Measurements from ENCODE around the gene CASK.
"Not testable (repeated sequence)": the region's sequence is repeated elsewhere in the genome, so short reads cannot be mapped to it uniquely, and the experiment has no call there.

CASK gene

GRCh38 chrX:41666251-41666650 is 257.1 kb downstream of the CASK start:
- no peak overlapping the region for H3K27ac ChIP-seq (ENCODE audit: low read depth in 2 of 2, low read length in 2 of 2)
- H3K9me3 ChIP-seq (ENCODE audit: control insufficient read depth in 2 of 2, low read length in 2 of 2): no peaks in the 10 kb centered on the region
- H3K9ac ChIP-seq (ENCODE audit: low read depth in 1 of 2, low read length in 2 of 2): no peak overlapping the region
- H3K27me3 ChIP-seq (ENCODE audit: control insufficient read depth in 2 of 2, insufficient read depth in 2 of 2, low read length in 2 of 2): peaks cover 0 to 5% of the 10 kb centered on the region in 2 donors
- H3K4me1 ChIP-seq (ENCODE audit: control insufficient read depth in 2 of 2, insufficient read depth in 2 of 2, low read length in 2 of 2): no peaks in the 10 kb centered on the region
- H3K36me3 ChIP-seq (ENCODE audit: control insufficient read depth in 2 of 2, insufficient read depth in 2 of 2, low read length in 2 of 2): peaks cover 0 to 2% of the 10 kb centered on the region in 2 donors
- no peak overlapping the region for H3K4me3 ChIP-seq (ENCODE audit: low read length in 2 of 2)

- H3K9ac ChIP-seq (ENCODE audit: low read depth in 1 of 2, low read length in 2 of 2): no peak overlapping the region
- H3K27ac ChIP-seq (ENCODE audit: low read depth in 2 of 2, low read length in 2 of 2): no peak overlapping the region
- no peaks in the 10 kb centered on the region for H3K9me3 ChIP-seq (ENCODE audit: control insufficient read depth in 2 of 2, low read length in 2 of 2)
- H3K36me3 ChIP-seq (ENCODE audit: control insufficient read depth in 2 of 2, insufficient read depth in 2 of 2, low read length in 2 of 2): peaks cover 0 to 2% of the 10 kb centered on the region in 2 donors
- peaks cover 0 to 5% of the 10 kb centered on the region in 2 donors for H3K27me3 ChIP-seq (ENCODE audit: control insufficient read depth in 2 of 2, insufficient read depth in 2 of 2, low read length in 2 of 2)
- H3K4me1 ChIP-seq (ENCODE audit: control insufficient read depth in 2 of 2, insufficient read depth in 2 of 2, low read length in 2 of 2): no peaks in the 10 kb centered on the region
- no peak overlapping the region for H3K4me3 ChIP-seq (ENCODE audit: low read length in 2 of 2)
Measured at GRCh38 chrX:41665686-41666085, 257.7 kb downstream of the CASK start.

- no peak overlapping the region for H3K4me3 ChIP-seq (ENCODE audit: low read length in 2 of 2)
- no peaks in the 10 kb centered on the region for H3K9me3 ChIP-seq (ENCODE audit: control insufficient read depth in 2 of 2, low read length in 2 of 2)
Measured at GRCh38 chrX:41664908-41665307, 258.4 kb downstream of the CASK start.

GRCh38 chrX:41664375-41664901 is 258.9 kb downstream of the CASK start:
- peaks cover 2 to 3% of the 10 kb centered on the region in 2 donors for H3K36me3 ChIP-seq (ENCODE audit: control insufficient read depth in 2 of 2, insufficient read depth in 2 of 2, low read length in 2 of 2)
- H3K9me3 ChIP-seq (ENCODE audit: control insufficient read depth in 2 of 2, low read length in 2 of 2): no peaks in the 10 kb centered on the region
- peaks cover 0 to 5% of the 10 kb centered on the region in 2 donors for H3K27me3 ChIP-seq (ENCODE audit: control insufficient read depth in 2 of 2, insufficient read depth in 2 of 2, low read length in 2 of 2)
- no peak overlapping the region for H3K27ac ChIP-seq (ENCODE audit: low read depth in 2 of 2, low read length in 2 of 2)
- H3K4me3 ChIP-seq (ENCODE audit: low read length in 2 of 2): no peak overlapping the region
- no peak overlapping the region for H3K9ac ChIP-seq (ENCODE audit: low read depth in 1 of 2, low read length in 2 of 2)
- H3K4me1 ChIP-seq (ENCODE audit: control insufficient read depth in 2 of 2, insufficient read depth in 2 of 2, low read length in 2 of 2): no peaks in the 10 kb centered on the region

More at GRCh38 chrX:41664908-41665307, 258.4 kb downstream of the CASK start:
- Histone ChIP-seq H3K36me3 (ENCODE audit: control insufficient read depth in 2 of 2, insufficient read depth in 2 of 2, low read length in 2 of 2) (peaks cover 2 to 3% of the 10 kb centered on the region in 2 donors), H3K4me1 (ENCODE audit: control insufficient read depth in 2 of 2, insufficient read depth in 2 of 2, low read length in 2 of 2) (no peaks in the 10 kb centered on the region), H3K27ac (ENCODE audit: low read depth in 2 of 2, low read length in 2 of 2) (no peak overlapping the region), H3K27me3 (ENCODE audit: control insufficient read depth in 2 of 2, insufficient read depth in 2 of 2, low read length in 2 of 2) (peaks cover 0 to 5% of the 10 kb centered on the region in 2 donors), H3K9ac (ENCODE audit: low read depth in 1 of 2, low read length in 2 of 2) (no peak overlapping the region)

GRCh38 chrX:41661366-41662095 is 261.8 kb downstream of the CASK start:
- H3K27ac ChIP-seq (ENCODE audit: low read depth in 2 of 2, low read length in 2 of 2): no peak overlapping the region
- H3K9me3 ChIP-seq (ENCODE audit: control insufficient read depth in 2 of 2, low read length in 2 of 2): no peaks in the 10 kb centered on the region
- no peak overlapping the region for H3K9ac ChIP-seq (ENCODE audit: low read depth in 1 of 2, low read length in 2 of 2)
- H3K36me3 ChIP-seq (ENCODE audit: control insufficient read depth in 2 of 2, insufficient read depth in 2 of 2, low read length in 2 of 2): peaks cover 7 to 10% of the 10 kb centered on the region in 2 donors
- H3K4me3 ChIP-seq (ENCODE audit: low read length in 2 of 2): no peak overlapping the region
- no peaks in the 10 kb centered on the region for H3K4me1 ChIP-seq (ENCODE audit: control insufficient read depth in 2 of 2, insufficient read depth in 2 of 2, low read length in 2 of 2)
- peaks cover 0 to 2% of the 10 kb centered on the region in 2 donors for H3K27me3 ChIP-seq (ENCODE audit: control insufficient read depth in 2 of 2, insufficient read depth in 2 of 2, low read length in 2 of 2)

GRCh38 chrX:41655631-41656030 is 267.7 kb downstream of the CASK start:
- H3K27me3 ChIP-seq (ENCODE audit: control insufficient read depth in 2 of 2, insufficient read depth in 2 of 2, low read length in 2 of 2): peaks cover 2 to 6% of the 10 kb centered on the region in 2 donors
- no peaks in the 10 kb centered on the region for H3K4me1 ChIP-seq (ENCODE audit: control insufficient read depth in 2 of 2, insufficient read depth in 2 of 2, low read length in 2 of 2)
- no peak overlapping the region for H3K9ac ChIP-seq (ENCODE audit: low read depth in 1 of 2, low read length in 2 of 2)
- peaks cover 16 to 19% of the 10 kb centered on the region in 2 donors for H3K36me3 ChIP-seq (ENCODE audit: control insufficient read depth in 2 of 2, insufficient read depth in 2 of 2, low read length in 2 of 2)
- no peaks in the 10 kb centered on the region for H3K9me3 ChIP-seq (ENCODE audit: control insufficient read depth in 2 of 2, low read length in 2 of 2)
- no peak overlapping the region for H3K27ac ChIP-seq (ENCODE audit: low read depth in 2 of 2, low read length in 2 of 2)
- no peak overlapping the region for H3K4me3 ChIP-seq (ENCODE audit: low read length in 2 of 2)

- Histone ChIP-seq H3K36me3 (ENCODE audit: control insufficient read depth in 2 of 2, insufficient read depth in 2 of 2, low read length in 2 of 2) (peaks cover 14 to 19% of the 10 kb centered on the region in 2 donors), H3K9me3 (ENCODE audit: control insufficient read depth in 2 of 2, low read length in 2 of 2) (no peaks in the 10 kb centered on the region), H3K27me3 (ENCODE audit: control insufficient read depth in 2 of 2, insufficient read depth in 2 of 2, low read length in 2 of 2) (peaks cover 2 to 6% of the 10 kb centered on the region in 2 donors), H3K4me1 (ENCODE audit: control insufficient read depth in 2 of 2, insufficient read depth in 2 of 2, low read length in 2 of 2) (no peaks in the 10 kb centered on the region), H3K27ac (ENCODE audit: low read depth in 2 of 2, low read length in 2 of 2) (no peak overlapping the region), H3K4me3 (ENCODE audit: low read length in 2 of 2) (no peak overlapping the region), H3K9ac (ENCODE audit: low read depth in 1 of 2, low read length in 2 of 2) (no peak overlapping the region)
Measured at GRCh38 chrX:41655101-41655500, 268.3 kb downstream of the CASK start.

GRCh38 chrX:41653125-41653524 is 270.2 kb downstream of the CASK start:
- Histone ChIP-seq H3K27me3 (ENCODE audit: control insufficient read depth in 2 of 2, insufficient read depth in 2 of 2, low read length in 2 of 2) (peaks cover 2 to 6% of the 10 kb centered on the region in 2 donors), H3K9ac (ENCODE audit: low read depth in 1 of 2, low read length in 2 of 2) (no peak overlapping the region), H3K36me3 (ENCODE audit: control insufficient read depth in 2 of 2, insufficient read depth in 2 of 2, low read length in 2 of 2) (peaks cover 10 to 11% of the 10 kb centered on the region in 2 donors), H3K4me3 (ENCODE audit: low read length in 2 of 2) (no peak overlapping the region), H3K9me3 (ENCODE audit: control insufficient read depth in 2 of 2, low read length in 2 of 2) (no peaks in the 10 kb centered on the region), H3K4me1 (ENCODE audit: control insufficient read depth in 2 of 2, insufficient read depth in 2 of 2, low read length in 2 of 2) (no peaks in the 10 kb centered on the region), H3K27ac (ENCODE audit: low read depth in 2 of 2, low read length in 2 of 2) (no peak overlapping the region)

GRCh38 chrX:41646201-41646600 is 277.2 kb downstream of the CASK start:
- not testable (repeated sequence) for H3K27me3 ChIP-seq (ENCODE audit: control insufficient read depth in 2 of 2, insufficient read depth in 2 of 2, low read length in 2 of 2)

GRCh38 chrX:41634284-41634683 is 289.1 kb downstream of the CASK start:
- H3K4me1 ChIP-seq (ENCODE audit: control insufficient read depth in 2 of 2, insufficient read depth in 2 of 2, low read length in 2 of 2): no peaks in the 10 kb centered on the region

More at GRCh38 chrX:41646201-41646600, 277.2 kb downstream of the CASK start:
- H3K9me3 ChIP-seq (ENCODE audit: control insufficient read depth in 2 of 2, low read length in 2 of 2); H3K4me1 ChIP-seq (ENCODE audit: control insufficient read depth in 2 of 2, insufficient read depth in 2 of 2, low read length in 2 of 2); H3K4me3 ChIP-seq (ENCODE audit: low read length in 2 of 2); H3K27ac ChIP-seq (ENCODE audit: low read depth in 2 of 2, low read length in 2 of 2); H3K9ac ChIP-seq (ENCODE audit: low read depth in 1 of 2, low read length in 2 of 2); H3K36me3 ChIP-seq (ENCODE audit: control insufficient read depth in 2 of 2, insufficient read depth in 2 of 2, low read length in 2 of 2): not testable (repeated sequence)

More at GRCh38 chrX:41634284-41634683, 289.1 kb downstream of the CASK start:
- no peak overlapping the region for H3K9ac ChIP-seq (ENCODE audit: low read depth in 1 of 2, low read length in 2 of 2)
- peaks cover 0 to 4% of the 10 kb centered on the region in 2 donors for H3K36me3 ChIP-seq (ENCODE audit: control insufficient read depth in 2 of 2, insufficient read depth in 2 of 2, low read length in 2 of 2)
- no peak overlapping the region for H3K27ac ChIP-seq (ENCODE audit: low read depth in 2 of 2, low read length in 2 of 2)
- H3K27me3 ChIP-seq (ENCODE audit: control insufficient read depth in 2 of 2, insufficient read depth in 2 of 2, low read length in 2 of 2): no peaks in the 10 kb centered on the region
- H3K9me3 ChIP-seq (ENCODE audit: control insufficient read depth in 2 of 2, low read length in 2 of 2): no peaks in the 10 kb centered on the region
- no peak overlapping the region for H3K4me3 ChIP-seq (ENCODE audit: low read length in 2 of 2)
